ENCODE data around the gene CLASP1.
"Not testable (repeated sequence)": the region's sequence is repeated elsewhere in the genome, so short reads cannot be mapped to it uniquely, and the experiment has no call there.

The CLASP1 gene

GRCh38 chr2:121625953-121626352, 23.3 kb downstream of the CLASP1 start:
- DNase-seq = no peak

DNA sequence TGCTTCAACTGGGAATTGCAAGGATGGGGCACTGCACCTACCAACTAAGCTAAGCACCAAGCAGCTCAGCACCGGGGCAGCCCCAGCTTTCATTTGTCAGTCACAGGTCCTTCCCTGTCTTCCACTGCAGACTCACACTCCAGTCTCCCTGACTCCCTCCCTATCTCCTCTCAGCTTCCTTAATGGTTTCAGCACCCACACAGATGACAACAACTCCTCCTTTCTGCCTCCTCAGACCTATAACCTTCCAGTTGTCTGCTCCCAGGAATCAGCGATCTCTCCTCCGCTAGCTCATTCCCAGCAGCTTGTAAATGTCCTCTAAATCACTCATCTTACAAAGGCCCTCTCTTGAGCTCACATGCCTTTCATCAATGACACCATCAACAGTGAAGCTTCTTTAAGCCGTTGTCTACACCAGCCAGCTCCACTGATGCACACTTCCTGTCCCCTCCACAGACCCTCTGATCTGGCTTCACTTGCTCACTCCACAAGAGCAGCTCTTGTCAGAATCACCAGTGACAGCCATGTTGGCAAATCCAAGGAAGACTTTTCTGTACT, 32.1 kb downstream of the CLASP1 start:
- no peak for DNase-seq

DNA sequence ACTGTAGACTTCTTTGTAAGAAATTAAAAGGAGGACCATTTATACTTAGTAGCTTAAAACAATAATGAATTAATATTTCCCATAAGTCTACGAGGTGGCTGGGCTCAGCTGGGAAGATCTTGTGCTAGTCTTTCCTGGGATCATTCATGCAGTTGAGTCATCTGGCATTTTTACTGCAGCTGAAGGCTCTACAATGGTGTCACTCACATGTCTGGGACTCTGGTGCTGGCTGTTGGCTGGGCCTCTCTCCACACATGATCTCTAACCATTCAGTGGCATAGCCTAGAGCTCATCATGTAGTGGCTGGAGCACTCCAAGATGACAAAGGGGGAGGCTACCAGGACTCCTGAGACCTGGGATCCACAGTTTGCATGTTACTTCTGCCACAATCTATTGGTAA, 35.5 kb downstream of the CLASP1 start:
- DNase-seq = no peak

DNA sequence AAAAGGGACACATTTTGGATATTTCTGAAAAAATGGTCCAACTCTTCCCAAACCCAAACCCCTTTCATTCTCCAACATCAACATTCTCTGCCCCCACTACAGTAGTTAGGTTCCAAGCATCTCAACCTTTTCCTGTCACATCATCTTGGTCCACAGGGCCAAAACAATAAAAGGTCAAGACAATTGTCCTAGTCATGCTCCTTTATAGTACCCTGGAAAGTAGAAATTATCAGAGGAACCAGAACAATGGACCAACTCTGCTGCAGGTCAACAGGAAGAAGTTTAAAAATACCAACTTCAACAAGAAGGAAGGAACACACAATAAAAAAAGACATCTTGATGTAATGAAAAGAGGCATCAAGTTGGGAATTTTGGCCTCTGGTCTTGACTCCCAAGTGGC, 36.1 kb downstream of the CLASP1 start:
- DNase-seq = no peak

- DNase-seq = no peak
Observed at GRCh38 chr2:121611730-121612705, 37.2 kb downstream of the CLASP1 start.

DNA sequence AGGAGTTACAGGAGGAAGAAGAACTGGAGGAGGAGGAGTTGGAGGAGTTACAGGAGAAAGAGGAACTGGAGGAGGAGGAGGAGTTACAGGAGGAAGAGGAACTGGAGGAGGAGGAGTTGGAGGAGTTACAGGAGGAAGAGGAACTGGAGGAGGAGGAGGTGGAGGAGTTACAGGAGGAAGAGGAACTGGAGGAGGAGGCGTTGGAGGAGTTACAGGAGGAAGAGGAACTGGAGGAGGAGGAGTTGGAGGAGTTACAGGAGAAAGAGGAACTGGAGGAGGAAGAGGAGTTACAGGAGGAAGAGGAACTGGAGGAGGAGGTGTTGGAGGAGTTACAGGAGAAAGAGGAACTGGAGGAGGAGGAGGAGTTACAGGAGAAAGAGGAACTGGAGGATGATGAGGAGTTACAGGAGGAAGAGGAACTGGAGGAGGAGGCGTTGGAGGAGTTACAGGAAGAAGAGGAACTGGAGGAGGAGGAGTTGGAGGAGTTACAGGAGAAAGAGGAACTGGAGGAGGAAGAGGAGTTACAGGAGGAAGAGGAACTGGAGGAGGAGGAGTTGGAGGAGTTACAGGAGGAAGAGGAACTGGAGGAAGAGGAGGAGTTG, 38.1 kb downstream of the CLASP1 start:
- DNase-seq = not testable (repeated sequence)

GRCh38 chr2:121610487-121610874, 38.8 kb downstream of the CLASP1 start:
- DNase-seq = not testable (repeated sequence)

DNA sequence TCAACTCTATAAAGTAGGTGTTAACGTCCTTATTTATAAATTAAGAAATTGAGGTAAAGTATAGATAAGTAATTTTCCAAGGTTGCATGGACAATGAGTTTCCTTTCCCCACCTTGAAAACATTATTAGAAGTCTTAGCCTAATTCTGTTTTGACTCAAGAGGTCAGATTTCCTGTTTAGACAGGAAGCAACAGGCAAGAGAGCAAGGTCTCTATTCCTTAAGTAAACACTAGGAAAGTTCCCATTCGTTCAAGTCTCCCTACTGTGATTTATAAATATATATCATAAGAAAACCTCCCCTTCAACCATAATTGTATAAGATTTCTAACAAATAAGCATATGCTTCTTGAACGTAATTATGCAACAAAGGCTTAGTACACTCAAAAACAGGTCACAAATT, 40.3 kb downstream of the CLASP1 start:
- DNase-seq = no peak

GRCh38 chr2:121608367-121608766, 40.9 kb downstream of the CLASP1 start:
- DNase-seq = no peak

DNA sequence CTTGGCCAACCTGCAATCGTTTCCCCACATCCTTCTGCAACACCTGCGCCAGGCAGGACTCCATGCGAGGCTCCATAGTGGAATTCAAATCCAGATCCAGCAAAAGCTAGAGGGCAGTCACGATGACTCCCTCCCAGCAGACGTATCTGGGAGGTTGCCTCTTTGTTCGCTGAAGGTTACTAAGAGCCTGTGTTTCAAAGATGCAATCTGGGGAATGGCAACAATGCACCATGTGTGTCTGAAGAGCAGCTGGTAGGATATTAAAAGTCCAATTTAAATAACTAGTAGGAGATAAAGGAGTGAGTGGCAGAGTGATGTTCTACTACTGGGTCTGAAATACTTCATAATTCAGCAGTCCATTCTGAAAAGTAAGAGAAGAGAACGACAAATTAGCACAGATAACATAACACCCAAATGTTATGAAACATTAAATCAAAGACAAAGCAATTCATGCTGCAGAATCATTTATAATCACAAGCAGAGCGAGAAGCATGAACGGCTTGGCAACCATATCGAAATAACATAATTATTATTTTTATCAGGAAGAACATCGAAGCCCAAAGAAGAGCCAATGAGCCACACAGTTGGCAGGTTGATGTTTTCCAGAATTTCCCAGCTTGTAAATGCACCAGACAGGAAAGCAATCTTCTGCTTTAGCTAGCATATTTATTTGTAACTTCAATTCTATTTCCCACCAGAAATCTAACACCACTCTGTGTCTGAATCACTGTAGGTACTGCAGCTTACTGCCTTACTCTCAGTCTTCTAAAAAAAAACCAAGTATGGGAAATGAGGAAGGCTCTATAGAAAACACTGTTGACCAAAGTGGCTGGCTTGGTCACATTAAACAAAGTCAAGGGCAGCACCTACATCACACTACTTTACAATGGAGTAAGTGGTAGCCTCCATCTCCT, 43.2 kb downstream of the CLASP1 start:
- peak in 2 of 56 donors; percentile 2 to 4 for DNase-seq

DNA sequence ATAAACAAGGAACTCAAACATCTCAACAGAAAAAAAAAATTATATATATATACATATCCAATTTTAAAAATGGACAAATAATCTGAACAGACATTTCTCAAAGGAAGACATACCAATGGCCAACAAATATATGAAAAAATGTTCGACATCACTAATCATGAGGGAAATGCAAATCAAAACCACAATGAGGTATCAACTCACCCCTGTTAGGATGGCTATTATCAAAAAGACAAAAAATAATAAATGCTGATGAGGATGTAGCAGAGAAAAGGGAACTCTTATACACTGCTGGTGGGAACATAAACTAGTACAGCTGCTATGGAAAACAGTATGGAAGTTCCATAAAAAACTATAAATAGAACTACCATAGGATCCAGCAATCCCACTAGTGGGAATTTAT, 46.1 kb downstream of the CLASP1 start:
- no peak for DNase-seq

GRCh38 chr2:121599963-121600651, 49.2 kb downstream of the CLASP1 start:
- no peak for DNase-seq

DNA sequence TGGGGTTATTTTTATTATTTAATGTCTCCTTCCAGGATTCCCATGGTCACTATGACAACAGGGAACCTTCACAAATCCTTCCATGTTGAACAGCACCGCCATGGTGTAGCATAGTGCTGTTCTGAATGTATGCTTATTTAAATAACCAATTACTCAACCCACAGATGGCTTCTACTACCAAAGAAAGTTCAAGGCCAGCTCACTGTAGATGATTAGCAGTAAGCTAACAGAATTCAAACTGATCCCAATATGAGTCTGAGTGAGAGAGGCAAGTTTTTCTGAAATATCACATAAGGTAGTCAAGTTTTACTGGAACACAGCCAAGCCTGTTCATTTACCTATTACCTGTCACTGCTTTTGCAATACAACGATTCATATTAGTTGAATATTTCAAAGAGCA, 51.2 kb downstream of the CLASP1 start:
- no peak for DNase-seq

GRCh38 chr2:121596221-121597080, 52.8 kb downstream of the CLASP1 start:
- DNase-seq = peak in 5 of 56 donors; percentile 4 to 29 (median 13)

GRCh38 chr2:121595012-121595891, 54.0 kb downstream of the CLASP1 start:
- DNase-seq = no peak

DNA sequence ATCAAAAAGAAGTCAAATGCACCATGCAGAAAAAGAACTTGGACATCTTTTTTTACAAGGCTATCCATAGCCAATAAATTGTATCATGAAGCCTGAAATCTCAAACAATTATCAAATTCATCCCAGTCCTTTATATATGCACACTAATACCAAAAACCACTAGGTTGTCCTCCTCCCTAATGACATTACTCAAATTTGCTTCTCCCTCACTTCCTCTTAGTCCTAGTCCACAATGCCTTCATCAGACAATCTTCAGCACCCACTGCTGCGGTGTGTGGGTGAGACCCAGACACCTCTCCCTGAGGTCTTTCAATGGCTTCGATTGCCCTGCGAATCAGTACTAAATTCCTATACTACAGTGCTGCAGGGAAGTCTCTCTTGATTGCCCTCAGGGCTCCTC, 58.1 kb downstream of the CLASP1 start:
- no peak for DNase-seq

GRCh38 chr2:121588357-121588756, 60.9 kb downstream of the CLASP1 start:
- DNase-seq = no peak

DNA sequence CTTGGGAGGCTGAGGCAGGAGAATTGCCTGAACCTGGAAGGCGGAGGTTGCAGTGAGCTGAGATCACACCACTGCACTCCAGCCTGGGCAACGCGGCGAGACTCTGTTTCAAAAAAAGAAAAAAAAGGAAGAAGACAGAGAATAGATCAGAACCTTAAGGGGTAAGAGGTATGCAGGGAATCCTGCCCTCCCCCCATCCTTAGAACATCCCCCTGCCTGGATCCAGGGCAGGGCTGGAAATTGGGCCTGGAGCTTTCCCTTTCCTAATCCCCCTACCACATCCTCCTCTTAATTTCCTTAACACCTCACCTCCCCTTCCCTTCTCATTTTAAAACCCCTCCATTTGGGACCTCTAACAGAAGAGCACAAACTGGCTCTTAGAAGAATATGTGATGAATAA, 62.1 kb downstream of the CLASP1 start:
- no peak for DNase-seq

GRCh38 chr2:121584741-121585140, 64.5 kb downstream of the CLASP1 start:
- no peak for DNase-seq
